SKM-1 (cell line): Measurements from ENCODE around the gene TAAR5.
A peak's percentile ranks its signal among the peaks of the same experiment; 100 is the strongest.
"Not testable (repeated sequence)": the region's sequence is repeated elsewhere in the genome, so short reads cannot be mapped to it uniquely, and the experiment has no call there.

ENCODE experiments used
- DNase-seq: peaks from one replicate; lab custom pipeline; 2025; ENCODE audit not compliant: unreplicated experiment; lab: John Stamatoyannopoulos, UW

TAAR5 gene

DNA sequence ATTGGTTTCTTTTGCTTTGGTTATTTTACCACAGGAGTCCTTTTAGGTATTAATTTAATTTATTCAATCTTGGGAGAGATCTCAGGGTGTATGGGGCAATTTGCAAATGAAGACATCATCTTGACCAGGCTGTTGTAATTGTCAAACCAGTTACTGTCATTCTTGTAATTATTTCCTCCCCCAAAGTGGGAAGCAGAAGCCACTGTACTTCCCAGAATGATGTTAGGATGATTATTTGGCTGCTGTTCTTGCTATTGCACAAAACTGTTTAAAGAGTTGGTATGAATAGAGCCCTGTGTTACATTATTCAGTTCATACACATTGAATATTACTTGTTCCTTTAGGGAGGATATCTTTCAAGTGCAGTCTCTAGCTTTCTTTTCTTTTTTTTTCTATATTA is 17.8 kb downstream of the TAAR5 start:
- DNase-seq: peak; percentile 23

- DNase-seq: no peak
Measured at GRCh38 chr6:132570221-132570777, 19.2 kb downstream of the TAAR5 start, which contains the start of gene TAAR6. Gene TAAR6 (plus strand): TSS chr6:132570322. CDS start chr6:132570322, 0 bp downstream.

GRCh38 chr6:132569170-132569569 is 20.4 kb downstream of the TAAR5 start:
- no peak for DNase-seq

DNA sequence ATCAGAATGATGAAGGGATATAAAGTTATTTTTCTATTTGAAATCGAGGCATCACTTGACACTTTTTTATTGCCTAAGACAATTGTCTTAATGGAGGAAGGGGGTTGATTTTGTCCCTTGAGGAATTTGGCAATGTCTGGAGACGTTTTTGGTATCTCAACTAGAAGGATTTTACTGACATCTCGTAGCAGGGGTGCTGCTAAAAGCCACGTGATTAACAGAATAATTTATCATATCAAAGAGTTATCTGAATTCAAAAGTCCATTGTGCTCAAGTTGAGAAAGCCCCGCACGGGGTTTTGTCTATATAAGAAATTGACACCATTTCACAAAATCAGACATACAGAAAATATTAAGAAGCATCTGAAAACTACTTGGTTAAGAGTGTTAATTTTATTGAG is 20.9 kb downstream of the TAAR5 start:
- DNase-seq: no peak

DNA sequence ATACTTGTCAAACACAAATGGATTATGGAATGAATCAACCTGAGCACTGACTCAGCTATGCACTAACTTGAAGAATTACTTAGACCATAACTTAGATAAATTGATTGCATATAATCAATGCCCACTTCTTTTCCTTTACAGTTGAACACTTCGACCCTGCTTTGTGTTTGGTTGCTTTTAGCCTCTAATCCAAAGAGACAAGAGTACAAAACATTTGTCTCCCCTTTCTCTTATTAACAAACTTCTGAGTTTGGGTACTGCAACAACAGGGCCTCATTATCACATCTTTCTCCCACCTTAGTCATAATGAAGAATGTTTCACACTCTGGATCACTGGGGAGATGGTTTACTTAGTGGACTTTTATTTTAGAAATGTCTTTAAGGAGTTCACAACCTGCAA is 22.0 kb downstream of the TAAR5 start:
- no peak for DNase-seq

DNA sequence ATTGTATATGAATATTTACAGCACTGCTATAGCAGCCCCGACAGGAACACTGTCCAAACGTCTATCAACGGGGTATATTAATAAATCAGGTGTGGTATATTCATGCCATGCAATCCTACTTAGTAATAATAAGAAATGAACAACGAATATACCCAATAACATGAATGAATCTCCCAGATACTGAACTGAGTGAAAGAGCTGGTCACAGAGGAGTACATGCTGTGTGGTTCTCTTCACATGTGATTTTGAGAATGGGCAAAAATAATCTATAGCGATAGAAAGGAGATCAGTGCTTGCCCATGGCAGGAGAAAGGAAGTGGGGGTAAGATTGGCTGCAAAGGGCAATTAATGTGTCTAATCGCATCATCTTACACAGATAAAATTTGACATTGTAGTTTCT is 23.1 kb downstream of the TAAR5 start:
- no peak for DNase-seq

DNA sequence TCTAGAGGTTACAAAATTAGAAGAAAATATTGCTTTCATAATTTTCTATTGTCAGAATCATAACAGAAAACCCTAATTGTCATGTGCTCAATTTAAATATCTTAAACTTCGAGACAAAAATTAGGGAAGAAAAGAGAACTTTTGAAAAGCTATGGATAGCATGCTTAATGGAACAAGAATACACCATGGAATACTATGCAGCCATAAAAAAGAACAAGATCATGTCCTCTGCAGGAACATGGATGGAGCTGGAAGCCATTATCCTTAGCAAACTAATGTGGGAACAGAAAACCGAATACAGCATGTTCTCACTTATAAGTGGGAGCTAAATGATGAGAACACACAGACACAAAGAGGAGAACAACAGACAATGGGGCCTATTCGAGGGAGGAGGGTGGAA is 29.5 kb downstream of the TAAR5 start:
- not testable (repeated sequence) for DNase-seq

DNA sequence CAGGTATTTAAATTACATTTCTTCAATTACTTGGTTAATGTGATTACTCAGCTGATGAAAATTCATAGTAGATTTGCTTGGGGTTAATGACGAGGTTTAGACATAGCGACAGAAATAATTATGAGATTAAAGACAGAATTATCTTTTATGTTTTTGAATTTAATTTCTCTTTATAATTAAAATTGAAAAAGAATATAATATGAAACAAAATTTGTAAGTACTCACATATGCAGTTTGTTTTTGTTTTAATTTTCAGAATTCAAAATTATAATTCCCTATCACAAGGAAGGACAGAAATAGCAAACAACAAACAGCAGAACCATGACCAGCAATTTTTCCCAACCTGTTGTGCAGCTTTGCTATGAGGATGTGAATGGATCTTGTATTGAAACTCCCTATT is 37.2 kb downstream of the TAAR5 start, which contains the start of gene TAAR8:
TSS of gene TAAR8 (plus strand) at position 301 of the 400 bp plus-strand sequence. CDS start at position 322, 21 bp downstream.
- no peak for DNase-seq

DNA sequence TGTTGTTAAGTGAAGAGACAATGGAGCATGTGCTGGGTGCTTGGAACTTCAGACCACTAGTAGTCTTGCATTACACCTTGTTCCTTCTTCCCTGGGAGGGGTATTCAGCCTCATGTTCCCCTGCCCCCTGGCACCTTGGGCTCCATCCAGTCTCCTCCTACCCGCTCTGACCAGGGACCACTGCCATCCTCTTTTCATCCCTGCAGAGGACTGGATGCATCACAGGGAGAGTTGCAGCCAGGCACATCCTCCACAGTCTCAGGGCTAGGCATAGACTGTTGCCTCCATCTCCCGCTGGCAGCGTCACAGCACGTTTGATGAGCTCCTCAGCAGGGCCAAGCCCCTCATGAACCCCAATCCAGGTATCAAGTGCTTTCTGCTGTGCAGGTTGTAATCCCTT is 38.3 kb downstream of the TAAR5 start:
- DNase-seq: no peak

DNA sequence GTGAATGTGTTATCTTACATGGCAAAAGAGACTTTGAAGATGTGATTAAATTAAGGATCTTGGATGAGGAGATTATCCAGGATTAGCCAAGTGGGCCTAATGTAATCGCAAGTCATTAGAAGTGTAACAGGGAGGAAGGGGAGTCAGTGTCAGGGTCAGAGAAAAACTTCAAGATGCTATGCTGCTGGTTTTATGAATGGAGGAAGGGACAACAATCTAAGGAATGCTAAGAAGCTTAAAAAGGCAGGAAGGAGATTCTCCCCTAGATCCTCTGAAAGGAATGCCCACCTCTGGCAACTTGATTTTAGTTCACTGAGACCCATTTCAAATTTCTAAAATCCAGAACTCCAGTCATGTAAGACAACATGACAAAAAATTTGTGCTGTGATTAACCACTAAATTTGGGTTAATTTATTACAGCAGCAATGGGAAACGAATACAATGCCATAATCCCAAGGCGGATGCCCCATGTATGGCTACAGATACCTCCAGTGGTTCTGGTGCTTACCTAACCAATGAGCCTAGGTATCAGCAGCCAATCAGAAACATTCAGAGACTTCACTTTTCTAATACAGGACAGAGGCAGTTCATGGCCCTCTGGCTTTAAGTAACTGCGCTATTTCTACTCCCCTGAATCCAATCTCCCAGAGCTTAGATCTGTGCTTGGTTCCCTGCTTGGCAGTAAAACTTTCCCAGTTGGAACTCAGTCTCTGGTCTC is 40.6 kb downstream of the TAAR5 start:
- no peak for DNase-seq

DNA sequence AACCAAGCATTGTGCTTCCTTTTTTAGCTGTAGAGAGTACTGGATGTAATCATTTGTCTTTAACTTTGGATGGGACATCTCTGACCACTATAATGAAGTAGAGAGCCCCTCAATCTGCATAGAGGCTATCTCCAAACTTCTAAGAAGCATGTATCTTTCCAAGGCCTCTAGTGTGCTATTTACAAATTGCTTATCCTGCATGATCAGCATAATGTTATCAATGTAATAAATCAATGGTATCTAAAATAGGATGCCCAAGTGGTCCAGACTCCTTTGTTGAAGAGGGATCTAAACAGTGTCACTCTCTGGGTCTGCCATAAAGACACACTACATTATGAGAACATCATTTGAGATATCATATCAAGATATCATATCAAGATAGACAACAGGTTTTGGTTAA is 44.7 kb downstream of the TAAR5 start:
- no peak for DNase-seq
